Mesenchymal stem cell (in vitro differentiated cells and primary cell): ENCODE results near the gene DNAJC5G.
A peak's percentile ranks its signal among the peaks of the same experiment; 100 is the strongest.

ENCODE experiments used
- DNase-seq: peaks from one replicate; pipeline ENCODE4 v3.0.0-alpha.2; 2013
- H2AFZ ChIP-seq: one replicate; pipeline ENCODE4 v1.6.1; 2013; ENCODE audit warnings: low read depth, mild to moderate bottlenecking, control low read depth, inconsistent platforms, low read length, moderate library complexity
- H2AK5ac ChIP-seq: 2 replicates; pipeline ENCODE4 v1.6.1; 2013; ENCODE audit warnings: low read length, moderate library complexity, mild to moderate bottlenecking, inconsistent platforms; ENCODE audit not compliant: severe bottlenecking
- H2BK120ac ChIP-seq: one replicate; pipeline ENCODE4 v1.6.1; 2013; ENCODE audit warnings: low read depth, mild to moderate bottlenecking, inconsistent platforms, low read length, moderate library complexity
- H2BK12ac ChIP-seq, 2 experiments: one replicate each; pipeline ENCODE4 v1.6.1; 2013; ENCODE audit warnings: inconsistent platforms in 2 of 2, low read length in 2 of 2, mild to moderate bottlenecking in 2 of 2, moderate library complexity in 2 of 2, control low read depth in 1 of 2
- H2BK15ac ChIP-seq: one replicate; pipeline ENCODE4 v1.6.1; 2013; ENCODE audit warnings: mild to moderate bottlenecking, low read depth, inconsistent platforms; ENCODE audit not compliant: poor library complexity, severe bottlenecking
- H2BK5ac ChIP-seq: 2 replicates; pipeline ENCODE4 v1.6.1; 2013; ENCODE audit warnings: low read depth, mild to moderate bottlenecking, low read length, control low read depth, inconsistent platforms; ENCODE audit not compliant: poor library complexity, severe bottlenecking
- H3K14ac ChIP-seq, 2 experiments: one replicate each; pipeline ENCODE4 v1.6.1; 2013; ENCODE audit warnings: inconsistent platforms in 2 of 2, low read length in 2 of 2, control low read depth in 1 of 2, mild to moderate bottlenecking in 1 of 2, moderate library complexity in 1 of 2
- H3K18ac ChIP-seq, 2 experiments: one replicate each; pipeline ENCODE4 v1.6.1; 2013; ENCODE audit warnings: inconsistent platforms in 2 of 2, low read length in 2 of 2, control low read depth in 1 of 2, low read depth in 1 of 2, mild to moderate bottlenecking in 1 of 2
- H3K23ac ChIP-seq, 2 experiments: one replicate each; pipeline ENCODE4 v1.6.1; 2013; ENCODE audit warnings: inconsistent platforms in 2 of 2, low read length in 2 of 2, mild to moderate bottlenecking in 2 of 2, moderate library complexity in 2 of 2, control low read depth in 1 of 2
- H3K27ac ChIP-seq: 2 replicates; pipeline ENCODE4 v1.5.1; 2013; ENCODE audit warnings: mild to moderate bottlenecking, moderate library complexity, low read length, control low read depth, inconsistent platforms; ENCODE audit not compliant: poor library complexity, severe bottlenecking
- H3K27me3 ChIP-seq, 2 experiments: 2 replicates each; pipeline versions ENCODE4 v1.6.1 to v1.7.0; 2013; ENCODE audit warnings: low read length in 2 of 2, mild to moderate bottlenecking in 2 of 2, moderate library complexity in 2 of 2, control low read depth in 1 of 2, inconsistent platforms in 1 of 2; ENCODE audit not compliant: control insufficient read depth in 1 of 2, insufficient read depth in 1 of 2
- H3K36me3 ChIP-seq, 2 experiments: 2 replicates each; pipeline versions ENCODE4 v1.6.1 to v1.7.0; 2013; ENCODE audit warnings: low read length in 2 of 2, control low read depth in 1 of 2, inconsistent platforms in 1 of 2, low read depth in 1 of 2, mild to moderate bottlenecking in 1 of 2; ENCODE audit not compliant: insufficient read depth in 2 of 2, control insufficient read depth in 1 of 2
- H3K4ac ChIP-seq, 2 experiments: one replicate each; pipeline ENCODE4 v1.6.1; 2013; ENCODE audit warnings: inconsistent platforms in 2 of 2, low read length in 2 of 2, mild to moderate bottlenecking in 2 of 2, moderate library complexity in 2 of 2, control low read depth in 1 of 2, low read depth in 1 of 2
- H3K4me1 ChIP-seq: 2 replicates; pipeline ENCODE4 v1.6.1; 2013; ENCODE audit warnings: low read depth, low read length, control low read depth; ENCODE audit not compliant: control insufficient read depth, insufficient read depth
- H3K4me2 ChIP-seq: 2 replicates; pipeline ENCODE4 v1.6.1; 2013; ENCODE audit warnings: low read length, mild to moderate bottlenecking, inconsistent platforms; ENCODE audit not compliant: poor library complexity, severe bottlenecking
- H3K4me3 ChIP-seq, 2 experiments: 2 replicates each; pipeline versions ENCODE4 v1.5.1 to v1.7.0; 2013; ENCODE audit warnings: low read length in 2 of 2, mild to moderate bottlenecking in 2 of 2, control low read depth in 1 of 2, low read depth in 1 of 2; ENCODE audit not compliant: insufficient read depth in 1 of 2
- H3K79me1 ChIP-seq: replicated peaks from 2 replicates; pipeline ENCODE4 v1.6.1; 2013; ENCODE audit warnings: mild to moderate bottlenecking, control low read depth, low read length, inconsistent platforms; ENCODE audit not compliant: poor library complexity, severe bottlenecking
- H3K9ac ChIP-seq: 2 replicates; pipeline ENCODE4 v1.7.0; 2013; ENCODE audit warnings: mild to moderate bottlenecking, low read length, moderate library complexity
- H3K9me3 ChIP-seq: 2 replicates; pipeline ENCODE4 v1.7.0; 2013; ENCODE audit warnings: mild to moderate bottlenecking, low read length; ENCODE audit not compliant: control insufficient read depth
- H4K8ac ChIP-seq: one replicate; pipeline ENCODE4 v1.6.1; 2013; ENCODE audit warnings: inconsistent platforms, mild to moderate bottlenecking, low read length, moderate library complexity
- H4K91ac ChIP-seq: one replicate; pipeline ENCODE4 v1.6.1; 2013; ENCODE audit warnings: mild to moderate bottlenecking, low read length, inconsistent platforms
- WGBS: methylation state at CpG from one replicate; pipeline ENCODE4 v1.1.7; 2013; ENCODE audit warnings: mixed read lengths; 5-methylcytosine and 5-hydroxymethylcytosine counted together

Gene DNAJC5G

DNA sequence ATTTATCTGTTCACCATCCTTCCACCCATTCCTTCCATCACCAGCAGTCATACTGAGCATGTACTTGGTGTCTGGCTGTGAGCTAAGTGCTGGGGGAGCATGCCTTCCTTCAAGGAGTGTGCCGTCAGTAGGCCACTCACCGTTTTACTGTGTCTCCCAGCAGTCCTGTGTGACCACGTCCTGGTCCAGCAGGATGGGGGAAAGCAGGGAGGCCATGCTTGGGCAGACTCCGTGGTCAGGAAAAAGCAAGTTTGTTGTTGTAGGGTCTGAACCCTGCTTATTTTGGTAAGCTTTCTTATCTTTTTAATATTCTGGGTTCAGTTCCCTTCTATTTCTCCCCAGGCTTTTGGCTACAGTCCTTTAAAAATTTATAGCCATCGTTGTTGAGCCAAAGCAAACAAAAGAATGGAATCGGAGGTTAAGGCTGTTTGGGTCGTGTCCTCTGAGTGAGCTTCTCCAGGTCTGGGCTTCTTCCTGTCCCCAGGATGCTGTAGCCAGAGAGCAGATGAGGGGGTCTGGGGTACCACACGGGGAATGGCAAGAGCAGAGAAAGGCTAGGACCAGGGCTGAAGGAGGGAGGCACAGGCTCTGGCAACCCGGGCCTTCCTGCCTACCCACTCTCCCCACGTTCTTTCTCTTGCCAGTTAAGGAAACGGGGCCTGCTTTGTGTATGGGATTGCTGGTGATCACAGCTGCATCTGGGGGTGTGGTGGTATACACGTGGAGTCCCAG lies 25.9 kb upstream of the DNAJC5G start:
- no peak overlapping the region for H3K4me2 ChIP-seq
- H3K27me3 ChIP-seq: peaks cover 36 to 43% of the 10 kb centered on the region in 2 experiments
- no peak overlapping the region for H3K4ac ChIP-seq
- H3K27ac ChIP-seq: no peak overlapping the region
- no peak overlapping the region for H3K9ac ChIP-seq
- H2BK15ac ChIP-seq: no peak overlapping the region
- H2BK120ac ChIP-seq: no peak overlapping the region
- no peak overlapping the region for H2AK5ac ChIP-seq
- peaks cover 5% of the 10 kb centered on the region for H3K4me1 ChIP-seq
- H4K91ac ChIP-seq: no peak overlapping the region
- H3K23ac ChIP-seq: no peak overlapping the region
- peaks cover 10 to 12% of the 10 kb centered on the region in 2 experiments for H3K36me3 ChIP-seq
- H2BK5ac ChIP-seq: no peak overlapping the region
- H3K14ac ChIP-seq: no peak overlapping the region
- 76% methylated on average over 9 of the region's 12 CpGs for WGBS
- H3K4me3 ChIP-seq: no peak overlapping the region
- H4K8ac ChIP-seq: no peak overlapping the region
- no peak for DNase-seq
- H3K18ac ChIP-seq: no peak overlapping the region
- no peak overlapping the region for H2AFZ ChIP-seq
- no peak overlapping the region for H2BK12ac ChIP-seq
- H3K79me1 ChIP-seq: no peaks in the 10 kb centered on the region
- H3K9me3 ChIP-seq: no peaks in the 10 kb centered on the region

DNA sequence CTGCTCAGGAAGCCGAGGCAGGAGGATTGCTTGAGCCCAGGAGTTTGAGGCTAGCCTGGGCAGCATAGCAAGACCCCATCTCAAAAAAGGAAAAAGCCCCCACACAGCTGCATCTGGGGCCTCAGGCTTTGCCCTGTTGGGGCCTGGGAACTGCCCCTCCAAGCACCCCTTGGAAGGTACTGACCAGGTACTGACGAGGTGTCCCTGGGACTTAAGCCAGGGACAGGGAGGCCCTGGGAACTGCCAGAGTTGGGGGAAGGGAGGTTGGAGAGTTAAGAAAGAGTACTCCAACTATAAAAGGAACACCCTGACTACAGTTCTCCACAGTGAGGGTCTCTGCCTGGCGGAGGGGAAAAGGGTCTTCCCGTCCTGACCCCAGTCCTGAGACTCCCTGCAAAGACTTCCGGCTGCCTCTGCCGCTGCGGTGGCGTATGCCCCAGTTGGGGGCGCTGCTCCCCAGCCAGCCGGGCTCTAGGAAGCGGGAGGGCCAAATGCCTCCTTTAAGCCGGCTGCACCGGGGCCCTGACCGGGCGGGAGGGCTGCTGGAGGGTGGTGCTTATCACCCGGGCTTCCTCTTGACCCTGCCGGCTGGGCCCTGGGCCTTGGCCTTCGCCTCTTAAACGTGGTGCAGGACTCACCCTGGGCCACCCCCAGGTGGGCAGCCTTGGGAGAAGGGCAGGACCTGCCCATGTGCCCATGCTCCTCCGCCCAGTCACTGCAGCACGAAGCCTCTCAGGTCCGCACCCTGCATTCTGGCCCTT lies 25.2 kb upstream of the DNAJC5G start:
- Histone ChIP-seq H3K4me1 (peaks cover 5% of the 10 kb centered on the region), H4K8ac (peak overlapping the region; percentile 15), H2BK12ac (no peak overlapping the region), H2AK5ac (no peak overlapping the region), H3K36me3 (peaks cover 3 to 5% of the 10 kb centered on the region in 2 experiments), H3K14ac (no peak overlapping the region), H3K27me3 (peaks cover 43% of the 10 kb centered on the region in 2 experiments), H2BK15ac (no peak overlapping the region), H3K79me1 (no peaks in the 10 kb centered on the region), H3K4me2 (no peak overlapping the region), H4K91ac (no peak overlapping the region), H3K9ac (no peak overlapping the region), H3K27ac (no peak overlapping the region), H3K18ac (no peak overlapping the region), H2AFZ (no peak overlapping the region), H3K4ac (no peak overlapping the region), H2BK120ac (no peak overlapping the region), H3K9me3 (no peaks in the 10 kb centered on the region), H2BK5ac (no peak overlapping the region), H3K4me3 (no peak overlapping the region), H3K23ac (no peak overlapping the region)
- WGBS: 23% methylated on average over 22 of the region's 22 CpGs
- peak; percentile 55 for DNase-seq

DNA sequence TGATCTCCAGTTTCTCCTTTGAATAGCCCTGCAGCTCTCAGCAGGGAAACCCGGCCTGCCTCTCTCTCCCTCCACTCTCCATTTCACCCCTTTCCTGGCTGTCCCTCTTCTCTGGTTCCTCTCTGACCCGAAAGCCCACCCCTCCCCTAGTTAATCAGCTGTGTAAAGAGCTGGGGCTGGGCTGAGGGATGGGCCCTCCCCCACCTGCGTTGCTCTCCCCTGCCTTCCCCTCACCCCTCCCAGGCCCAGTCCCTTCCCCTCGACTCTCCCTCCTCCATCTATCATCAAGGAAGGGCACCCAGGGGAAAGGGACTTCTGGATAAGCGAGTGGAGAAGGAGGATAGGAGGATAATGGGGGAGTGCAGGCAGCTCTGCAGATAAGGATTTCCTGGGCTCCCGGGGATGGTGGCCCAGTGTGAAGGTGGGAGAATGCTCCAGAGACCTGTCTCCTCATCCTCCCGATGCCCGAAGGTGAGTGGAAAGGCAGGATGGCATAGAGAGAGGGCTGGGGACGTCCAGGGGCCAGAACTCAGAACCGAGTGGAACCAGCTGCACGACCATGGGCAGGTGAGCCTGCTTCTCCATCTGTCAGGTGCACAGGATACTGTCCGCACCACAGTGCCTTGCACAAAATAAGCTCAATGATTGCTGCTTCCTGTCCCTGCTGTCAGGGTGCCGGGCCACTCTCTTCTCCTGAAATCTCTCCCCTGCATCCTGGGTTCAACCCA lies 24.4 kb upstream of the DNAJC5G start:
- no peak overlapping the region for H2AFZ ChIP-seq
- no peak overlapping the region for H2BK12ac ChIP-seq
- no peaks in the 10 kb centered on the region for H3K9me3 ChIP-seq
- no peak overlapping the region for H3K18ac ChIP-seq
- H3K9ac ChIP-seq: no peak overlapping the region
- peak overlapping the region in 1 of 2 experiments; percentile 31 for H3K4ac ChIP-seq
- H2BK120ac ChIP-seq: no peak overlapping the region
- H3K4me1 ChIP-seq: peaks cover 5% of the 10 kb centered on the region
- H4K91ac ChIP-seq: no peak overlapping the region
- H3K4me3 ChIP-seq: no peak overlapping the region
- H3K23ac ChIP-seq: no peak overlapping the region
- no peak for DNase-seq
- no peaks in the 10 kb centered on the region for H3K36me3 ChIP-seq
- no peaks in the 10 kb centered on the region for H3K79me1 ChIP-seq
- H3K4me2 ChIP-seq: no peak overlapping the region
- no peak overlapping the region for H2BK5ac ChIP-seq
- H3K27me3 ChIP-seq: peaks cover 43 to 48% of the 10 kb centered on the region in 2 experiments
- H2BK15ac ChIP-seq: no peak overlapping the region
- H2AK5ac ChIP-seq: no peak overlapping the region
- WGBS: 59% methylated on average over 10 of the region's 13 CpGs
- H4K8ac ChIP-seq: no peak overlapping the region
- no peak overlapping the region for H3K14ac ChIP-seq
- no peak overlapping the region for H3K27ac ChIP-seq

DNA sequence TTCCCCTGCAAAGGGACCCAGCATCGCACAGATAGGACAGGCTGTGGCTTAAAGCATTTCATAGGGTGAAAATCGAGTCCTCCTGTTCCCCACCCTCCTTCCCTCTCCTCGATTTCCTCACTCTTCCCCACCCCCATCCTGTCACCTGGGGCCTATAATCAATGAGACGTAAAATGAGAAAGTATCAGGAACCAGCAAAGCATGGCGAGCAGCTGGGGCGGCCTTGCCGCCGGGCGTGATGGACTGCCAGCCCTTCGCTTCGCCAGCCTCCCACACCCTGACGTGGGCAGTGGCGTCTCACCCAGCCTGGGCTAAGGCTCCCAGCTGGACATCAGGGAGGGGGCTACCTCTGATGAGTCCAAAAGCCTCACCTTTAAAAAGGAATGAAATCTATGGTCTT lies 23.5 kb upstream of the DNAJC5G start:
- no peaks in the 10 kb centered on the region for H3K9me3 ChIP-seq
- H3K4me1 ChIP-seq: peaks cover 5% of the 10 kb centered on the region
- H2BK12ac ChIP-seq: no peak overlapping the region
- no peak overlapping the region for H3K14ac ChIP-seq
- no peak overlapping the region for H2BK5ac ChIP-seq
- H3K4ac ChIP-seq: no peak overlapping the region
- DNase-seq: no peak
- no peaks in the 10 kb centered on the region for H3K36me3 ChIP-seq
- no peak overlapping the region for H2AFZ ChIP-seq
- WGBS: 76% methylated on average over 13 of the region's 13 CpGs
- peaks cover 45 to 57% of the 10 kb centered on the region in 2 experiments for H3K27me3 ChIP-seq
- no peak overlapping the region for H3K18ac ChIP-seq
- H3K9ac ChIP-seq: no peak overlapping the region
- no peak overlapping the region for H4K91ac ChIP-seq
- no peak overlapping the region for H3K27ac ChIP-seq
- H3K23ac ChIP-seq: no peak overlapping the region
- no peak overlapping the region for H3K4me3 ChIP-seq
- H2BK15ac ChIP-seq: no peak overlapping the region
- H4K8ac ChIP-seq: no peak overlapping the region
- H2AK5ac ChIP-seq: no peak overlapping the region
- no peaks in the 10 kb centered on the region for H3K79me1 ChIP-seq
- H3K4me2 ChIP-seq: no peak overlapping the region
- no peak overlapping the region for H2BK120ac ChIP-seq
